ENCODE measurements around the gene FBXO9. TPM values are rescaled to one million over a fixed set of nuclear protein-coding genes. Genes with fewer than 3 reads are reported as not detected.

Gene FBXO9
- total RNA-seq, 4 donors from 2014 or later: 35.2 to 113 (median 43.2) TPM

GRCh38 chr6:53089948-53090347, 24.7 kb downstream of the FBXO9 start:
- no peak overlapping the region for H3K4me3 ChIP-seq
- DNase-seq (ENCODE audit: low spot score in 2 of 2): no peak
- peaks cover 88% of the 10 kb centered on the region for H3K36me3 ChIP-seq
- H3K27ac ChIP-seq: no peak overlapping the region
- H3K27me3 ChIP-seq: no peaks in the 10 kb centered on the region
- TF ChIP-seq POLR2A (IDR thresholded peaks at IDR 0.05): no peak
- TF ChIP-seq CTCF (IDR thresholded peaks at IDR 0.05): no peak
- TF ChIP-seq EP300 (IDR thresholded peaks at IDR 0.05): no peak
- no peak for TF ChIP-seq POLR2AphosphoS5 (IDR thresholded peaks at IDR 0.05)
- no peaks in the 10 kb centered on the region for H3K9me3 ChIP-seq
- H3K4me1 ChIP-seq: no peaks in the 10 kb centered on the region

DNA sequence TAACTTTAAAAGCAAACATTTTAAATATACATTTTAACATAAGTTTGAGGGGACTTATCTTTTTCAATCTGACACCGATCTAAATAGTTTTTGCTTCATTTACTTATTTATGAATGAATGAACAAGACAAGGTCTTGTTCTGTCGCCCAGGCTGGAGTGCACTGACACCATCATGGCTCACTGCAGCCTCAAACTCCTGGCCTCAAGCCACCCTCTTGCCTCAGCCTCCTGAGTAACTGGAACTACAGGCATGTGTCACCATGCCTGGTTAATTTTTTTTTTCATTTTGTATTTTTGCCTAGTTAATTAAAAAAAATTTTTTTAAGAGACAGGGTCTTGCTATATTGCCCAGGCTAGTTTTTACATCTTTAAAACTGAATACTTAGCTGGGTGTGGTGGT, 25.4 kb downstream of the FBXO9 start:
- WGBS: 84% methylated on average over 2 of the region's 2 CpGs
- no peaks in the 10 kb centered on the region for H3K4me1 ChIP-seq
- TF ChIP-seq POLR2A (IDR thresholded peaks at IDR 0.05) (no peak), POLR2AphosphoS5 (IDR thresholded peaks at IDR 0.05) (no peak), CTCF (IDR thresholded peaks at IDR 0.05) (no peak), EP300 (IDR thresholded peaks at IDR 0.05) (no peak)
- no peak overlapping the region for H3K27ac ChIP-seq
- H3K9me3 ChIP-seq: no peaks in the 10 kb centered on the region
- peaks cover 88% of the 10 kb centered on the region for H3K36me3 ChIP-seq
- H3K4me3 ChIP-seq: no peak overlapping the region
- no peaks in the 10 kb centered on the region for H3K27me3 ChIP-seq
- no peak for DNase-seq (ENCODE audit: low spot score in 2 of 2)

DNA sequence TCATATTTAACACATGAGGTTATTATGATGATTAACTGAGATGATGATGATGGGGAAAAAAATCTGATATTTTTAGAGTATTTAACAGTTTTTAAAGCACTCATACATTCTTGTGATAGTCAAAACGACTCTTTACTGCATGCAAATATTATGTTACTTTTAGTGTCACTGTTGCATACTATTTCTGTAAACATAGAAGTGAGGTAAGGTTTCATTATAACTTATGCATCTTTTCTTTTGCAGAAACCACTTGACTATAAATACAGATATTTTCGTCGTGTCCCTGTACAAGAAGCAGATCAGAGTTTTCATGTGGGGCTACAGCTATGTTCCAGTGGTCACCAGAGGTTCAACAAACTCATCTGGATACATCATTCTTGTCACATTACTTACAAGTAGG, 30.1 kb downstream of the FBXO9 start:
- Histone ChIP-seq H3K4me3 (no peak overlapping the region), H3K27ac (no peak overlapping the region), H3K27me3 (no peaks in the 10 kb centered on the region), H3K4me1 (no peaks in the 10 kb centered on the region), H3K9me3 (no peaks in the 10 kb centered on the region), H3K36me3 (peaks cover 100% of the 10 kb centered on the region)
- WGBS: 93% methylated on average over 3 of the region's 3 CpGs
- DNase-seq (ENCODE audit: low spot score in 2 of 2): no peak
- no peak for TF ChIP-seq EP300 (IDR thresholded peaks at IDR 0.05)
- TF ChIP-seq POLR2A (IDR thresholded peaks at IDR 0.05): no peak

DNA sequence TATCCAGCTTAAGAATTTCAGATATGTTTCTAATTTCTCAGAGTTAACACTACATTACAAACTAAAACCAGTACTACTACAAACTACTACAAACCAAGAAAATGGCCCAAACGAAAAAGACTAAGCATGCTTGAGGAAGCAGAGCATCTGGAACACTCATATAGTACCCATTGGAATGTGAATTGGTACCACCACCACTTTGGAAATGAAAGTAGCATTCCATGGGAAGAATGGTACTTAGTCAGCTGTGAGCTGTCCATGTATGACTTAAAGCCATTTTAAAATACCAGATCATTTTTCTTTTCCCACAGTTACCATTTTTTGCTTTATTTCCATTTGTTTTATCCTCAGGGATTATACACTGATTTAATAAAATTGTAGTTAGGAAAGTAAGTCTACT, 30.5 kb downstream of the FBXO9 start:
- H3K27me3 ChIP-seq: no peaks in the 10 kb centered on the region
- no peak overlapping the region for H3K27ac ChIP-seq
- H3K4me1 ChIP-seq: no peaks in the 10 kb centered on the region
- DNase-seq (ENCODE audit: low spot score in 2 of 2): no peak
- H3K36me3 ChIP-seq: peaks cover 99% of the 10 kb centered on the region
- 77% methylated on average over 1 of the region's 1 CpG for WGBS
- no peak overlapping the region for H3K4me3 ChIP-seq
- no peak for TF ChIP-seq EP300 (IDR thresholded peaks at IDR 0.05)
- no peak for TF ChIP-seq POLR2A (IDR thresholded peaks at IDR 0.05)
- TF ChIP-seq POLR2AphosphoS5 (IDR thresholded peaks at IDR 0.05): no peak
- no peak for TF ChIP-seq CTCF (IDR thresholded peaks at IDR 0.05)
- H3K9me3 ChIP-seq: no peaks in the 10 kb centered on the region

DNA sequence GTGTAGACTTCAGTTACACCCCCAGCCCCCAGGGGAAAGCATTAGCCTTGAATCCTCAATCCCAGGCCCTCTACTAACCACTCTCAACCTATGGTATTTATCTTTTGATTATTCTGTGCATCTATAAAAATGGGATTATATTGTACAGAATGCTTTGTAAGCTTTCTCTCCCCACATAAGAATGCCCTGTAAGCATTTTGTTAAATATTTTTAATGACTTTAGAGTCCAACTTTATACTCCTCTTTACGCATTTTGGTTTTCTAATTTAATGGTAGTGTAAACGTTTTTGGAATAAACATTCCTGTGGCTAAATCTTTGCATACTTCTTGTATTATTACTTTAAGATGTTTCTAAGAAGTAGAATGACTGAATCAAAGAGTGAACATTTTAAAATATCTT, 35.4 kb downstream of the FBXO9 start:
- Histone ChIP-seq H3K9me3 (no peaks in the 10 kb centered on the region), H3K27me3 (no peaks in the 10 kb centered on the region), H3K4me1 (no peaks in the 10 kb centered on the region), H3K27ac (no peak overlapping the region), H3K36me3 (peaks cover 72% of the 10 kb centered on the region), H3K4me3 (no peak overlapping the region)
- WGBS: 21% methylated on average over 2 of the region's 2 CpGs
- TF ChIP-seq POLR2AphosphoS5 (IDR thresholded peaks at IDR 0.05): no peak
- no peak for TF ChIP-seq CTCF (IDR thresholded peaks at IDR 0.05)
- no peak for TF ChIP-seq POLR2A (IDR thresholded peaks at IDR 0.05)
- no peak for DNase-seq (ENCODE audit: low spot score in 2 of 2)

GRCh38 chr6:53101006-53101405, 35.8 kb downstream of the FBXO9 start:
- Histone ChIP-seq H3K27me3 (no peaks in the 10 kb centered on the region), H3K4me1 (no peaks in the 10 kb centered on the region), H3K36me3 (peaks cover 68% of the 10 kb centered on the region), H3K27ac (no peak overlapping the region), H3K4me3 (no peak overlapping the region), H3K9me3 (no peaks in the 10 kb centered on the region)
- 100% methylated on average over 2 of the region's 2 CpGs for WGBS
- no peak for TF ChIP-seq CTCF (IDR thresholded peaks at IDR 0.05)
- no peak for TF ChIP-seq POLR2AphosphoS5 (IDR thresholded peaks at IDR 0.05)
- no peak for TF ChIP-seq POLR2A (IDR thresholded peaks at IDR 0.05)
- no peak for TF ChIP-seq EP300 (IDR thresholded peaks at IDR 0.05)
- DNase-seq (ENCODE audit: low spot score in 2 of 2): no peak
